NB4 (cell line): ENCODE data around the gene DNAAF1.

ENCODE experiments used
- CTCF ChIP-seq: IDR thresholded peaks from one replicate; pipeline ENCODE4 v1.5.1; 2012; ENCODE audit warnings: low read depth, low read length
- MYC ChIP-seq: IDR thresholded peaks from 2 replicates; pipeline ENCODE4 v1.6.1; 2011; ENCODE audit warnings: low read depth, low read length
- POLR2A ChIP-seq: IDR thresholded peaks from 2 replicates; pipeline ENCODE4 v1.6.1; 2011; ENCODE audit warnings: mild to moderate bottlenecking; ENCODE audit not compliant: insufficient read length; ENCODE audit errors: extremely low read depth

DNA sequence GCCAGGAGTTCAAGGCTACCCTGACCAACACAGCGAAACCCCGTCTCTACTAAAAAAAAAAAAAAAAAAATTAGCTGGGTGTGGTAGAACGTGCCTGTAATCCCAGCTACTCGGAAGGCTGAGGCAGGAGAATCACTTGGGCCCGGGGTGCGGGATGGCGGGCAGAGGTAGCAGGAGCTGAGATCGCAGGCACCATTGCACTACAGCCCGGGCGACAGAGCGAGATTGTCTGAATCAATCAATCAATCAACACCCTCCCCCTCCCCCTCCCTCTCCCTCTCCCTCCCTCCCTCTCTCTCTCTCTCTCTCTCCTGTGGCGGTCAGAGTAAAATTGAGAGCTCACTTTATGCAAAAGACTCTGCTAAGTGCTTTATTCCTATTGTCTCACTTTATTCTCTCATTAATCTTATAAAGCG is 1.3 kb upstream of the DNAAF1 start:
- TF ChIP-seq CTCF, result no peak
- no peak for TF ChIP-seq POLR2A
- TF ChIP-seq MYC, result no peak
